SKM-1 treated with dmso at 0.1 percent for 144 hours (cell line): ENCODE results near the gene FCRL5.
"Not testable (repeated sequence)": the region's sequence is repeated elsewhere in the genome, so short reads cannot be mapped to it uniquely, and the experiment has no call there.

Experiments
- DNase-seq: peaks from one replicate; lab custom pipeline; 2025; ENCODE audit not compliant: unreplicated experiment; lab: John Stamatoyannopoulos, UW

FCRL5 gene

DNA sequence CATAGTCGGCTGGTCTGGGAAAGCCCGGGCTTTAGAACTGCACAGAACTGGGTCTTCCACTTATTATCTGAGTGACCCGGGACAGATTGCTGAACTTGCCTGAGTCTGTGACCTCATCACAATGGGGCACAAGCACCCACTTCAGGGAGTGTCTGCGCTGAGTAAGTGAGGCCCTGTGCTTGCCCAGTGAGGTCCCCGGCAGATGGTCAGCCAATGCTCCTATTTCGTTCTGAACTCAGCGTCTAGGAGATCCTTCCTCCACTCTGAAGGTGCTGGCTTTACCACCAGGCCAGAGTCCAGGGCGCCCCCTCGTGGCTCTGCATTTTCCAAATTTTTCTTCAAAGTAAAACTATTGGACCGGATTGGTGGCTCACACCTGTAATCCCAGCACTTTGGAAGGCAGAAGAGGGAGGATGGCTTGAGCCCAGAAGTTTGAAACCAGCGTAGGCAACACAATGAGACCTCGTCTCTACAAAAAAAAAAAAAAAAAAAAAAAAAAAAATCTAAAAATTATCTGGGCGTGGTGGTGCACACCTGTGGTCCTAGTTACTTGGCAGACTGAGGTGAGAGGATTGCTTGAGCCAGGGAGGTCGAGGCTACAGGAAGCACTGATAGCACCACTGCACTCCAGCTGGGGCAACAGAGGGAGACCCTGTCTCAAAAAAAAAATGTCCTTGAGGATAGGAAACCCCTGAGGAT is 61.7 kb downstream of the FCRL5 start:
- DNase-seq = peak; percentile 83

DNA sequence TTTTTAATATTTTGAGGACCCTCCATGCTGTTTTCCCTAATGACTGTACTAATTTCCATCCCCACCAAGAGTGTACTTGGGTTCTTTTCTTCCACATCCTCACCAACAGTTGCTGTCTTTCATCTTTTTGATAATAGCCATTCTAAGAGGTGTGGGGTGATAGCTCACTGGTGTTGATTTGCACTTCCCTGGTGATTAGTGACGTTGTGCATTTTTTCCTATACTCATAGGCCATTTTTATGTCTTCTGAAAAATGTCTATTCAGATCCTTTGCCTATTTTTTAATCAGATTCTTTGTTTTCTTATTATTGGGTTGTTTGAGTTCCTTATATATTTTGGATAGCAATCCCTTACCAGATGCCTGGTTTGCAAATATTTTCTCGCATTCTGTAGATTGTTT is 64.2 kb downstream of the FCRL5 start:
- no peak for DNase-seq

DNA sequence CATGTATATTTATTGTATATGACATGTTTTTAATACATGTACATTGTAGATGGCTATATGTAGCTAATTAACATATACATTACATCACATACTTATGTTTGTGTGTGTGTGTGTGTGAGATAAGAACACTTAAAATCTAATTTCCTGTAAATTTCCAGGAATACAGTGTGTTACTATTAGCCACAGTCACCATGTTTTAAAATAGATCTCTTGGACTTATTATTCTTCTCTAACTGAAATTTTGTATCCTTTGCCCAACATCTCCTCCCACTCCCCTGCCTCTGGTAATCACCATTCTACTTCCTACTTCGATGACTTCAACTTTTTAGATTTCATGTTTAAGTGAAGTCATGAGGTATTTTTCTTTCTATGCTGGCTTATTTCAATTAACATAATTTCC is 64.8 kb downstream of the FCRL5 start:
- DNase-seq = no peak

DNA sequence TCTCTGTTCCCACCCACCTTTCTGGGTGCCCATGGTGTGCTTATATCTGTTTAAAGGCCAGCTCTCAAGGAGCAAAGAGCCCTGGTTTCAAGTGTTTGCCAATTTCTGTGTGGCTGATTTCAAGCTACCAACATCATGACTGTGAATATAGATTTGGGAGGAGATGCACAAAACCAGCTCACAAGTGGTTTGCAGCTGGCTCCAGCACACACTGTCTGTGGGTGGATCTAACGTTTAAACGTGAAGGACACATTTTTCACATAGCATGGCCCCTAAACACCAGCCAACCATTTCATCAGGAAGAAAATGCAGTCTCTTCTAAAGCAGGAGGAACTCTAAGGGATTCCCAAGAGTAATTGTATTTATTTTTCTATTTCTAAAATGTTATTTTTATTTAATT is 65.2 kb downstream of the FCRL5 start:
- no peak for DNase-seq

DNA sequence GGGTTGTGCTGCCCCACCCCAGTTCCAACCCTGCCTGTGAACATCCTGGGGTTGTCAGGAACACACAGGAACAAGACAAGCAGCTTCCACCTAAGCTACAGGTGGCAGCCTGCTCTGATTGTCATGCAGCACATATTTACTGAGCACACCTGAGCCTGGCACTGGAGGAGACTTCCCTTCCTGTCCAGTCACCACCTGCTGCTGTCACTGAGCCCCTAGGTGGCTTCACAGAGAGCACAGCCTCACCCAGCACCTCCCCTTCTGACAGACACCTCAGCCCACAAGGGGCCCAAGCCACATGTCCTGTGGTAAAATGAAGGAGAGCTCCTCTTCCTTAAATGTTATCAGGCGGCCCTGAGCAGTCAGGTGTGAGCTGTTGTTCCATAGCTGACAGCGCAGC is 65.9 kb downstream of the FCRL5 start:
- DNase-seq = not testable (repeated sequence)

DNA sequence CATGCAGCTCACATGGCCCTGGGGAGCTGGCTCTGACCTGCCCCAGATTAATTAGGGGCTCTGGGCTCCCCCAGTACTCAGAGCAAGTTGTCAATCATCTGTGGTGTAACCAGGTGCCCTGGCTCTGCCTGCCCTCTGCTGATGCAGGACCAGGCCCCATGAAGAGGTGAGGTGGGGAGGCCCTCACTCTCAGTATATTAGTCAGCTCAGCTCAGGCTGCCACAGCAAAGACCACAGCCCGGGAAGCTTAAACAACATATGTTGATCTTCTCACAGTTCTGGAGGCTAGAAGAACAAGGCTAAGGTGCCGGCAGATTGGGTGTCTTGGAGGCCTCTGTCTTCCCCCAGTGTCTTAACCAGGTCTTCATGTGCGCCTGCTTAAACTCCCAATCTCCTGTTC is 66.5 kb downstream of the FCRL5 start:
- DNase-seq = no peak

DNA sequence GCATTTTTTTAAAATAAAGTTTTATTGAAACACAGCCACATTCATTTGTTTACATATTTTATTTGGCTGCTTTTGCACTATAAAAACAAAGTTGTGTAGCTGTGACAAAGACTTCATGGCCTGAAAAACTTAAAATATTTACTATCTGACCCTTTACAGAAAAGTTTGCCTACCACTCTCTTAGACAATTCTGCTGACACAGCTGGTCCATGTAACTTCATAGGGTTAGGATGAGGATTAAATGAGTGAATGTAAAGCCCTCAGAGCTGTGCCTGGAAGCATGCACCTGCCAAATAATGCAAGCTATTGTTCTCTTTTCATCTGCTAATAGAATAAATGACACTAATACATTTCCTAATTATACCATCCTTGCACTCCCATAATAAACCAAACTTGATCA is 67.7 kb downstream of the FCRL5 start:
- DNase-seq = no peak

DNA sequence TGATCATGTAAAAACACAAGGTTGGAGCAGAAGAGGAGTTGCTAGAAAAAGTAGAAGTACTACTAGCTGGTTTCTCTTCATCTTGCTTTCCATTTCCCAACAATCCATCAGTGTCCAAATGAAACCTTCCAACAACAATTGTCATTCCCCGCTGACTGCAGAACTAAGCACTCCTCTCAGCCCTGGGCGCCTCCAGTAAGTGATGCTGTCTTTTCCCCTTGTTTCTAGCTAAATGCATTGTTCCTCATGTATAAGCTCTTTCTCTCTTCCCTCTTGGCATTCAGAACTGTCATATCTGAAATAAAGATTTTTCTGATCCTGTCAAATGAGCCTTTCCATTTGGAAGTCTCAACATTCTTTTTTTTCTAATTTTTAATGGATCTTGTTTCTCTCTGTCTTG is 68.7 kb downstream of the FCRL5 start:
- no peak for DNase-seq

DNA sequence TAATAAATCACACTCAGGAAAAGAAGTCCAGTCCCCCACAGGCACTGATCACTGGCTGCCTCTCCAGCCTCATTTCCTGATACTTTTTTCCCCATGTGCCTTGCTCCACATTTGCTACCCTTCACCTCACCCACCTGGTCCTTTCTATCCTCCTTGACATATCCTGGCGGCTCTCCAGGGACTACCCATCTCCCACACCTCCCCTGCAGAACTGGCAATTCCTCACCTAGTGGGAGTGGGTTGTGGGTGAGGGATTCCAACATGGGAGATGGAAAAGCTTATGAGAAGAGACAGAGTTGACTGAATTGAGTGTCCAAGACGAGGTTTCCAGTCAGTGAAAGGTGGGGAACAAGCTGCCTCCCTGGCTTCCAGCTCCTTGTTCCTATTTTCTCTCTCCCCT is 69.6 kb downstream of the FCRL5 start:
- no peak for DNase-seq

DNA sequence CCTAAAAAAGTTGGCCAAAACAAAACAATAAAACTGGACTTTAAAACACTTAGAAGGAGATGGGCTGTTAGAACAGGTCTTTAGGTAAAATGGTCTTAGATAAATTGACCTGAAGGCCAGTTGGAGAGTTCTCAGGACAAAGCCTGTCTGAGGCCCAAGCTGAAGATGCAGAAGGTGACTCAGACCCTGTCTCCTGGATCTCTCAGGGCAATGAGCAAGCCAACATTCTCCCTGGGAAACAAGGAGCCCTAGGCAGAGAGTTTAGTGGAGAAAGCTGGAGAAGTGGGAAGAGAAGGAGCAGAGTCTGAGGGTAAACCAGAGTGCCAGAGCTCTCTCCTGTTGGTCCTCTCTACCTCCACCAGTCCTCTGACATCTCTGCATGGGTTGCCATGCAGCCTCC is 70.1 kb downstream of the FCRL5 start:
- no peak for DNase-seq

DNA sequence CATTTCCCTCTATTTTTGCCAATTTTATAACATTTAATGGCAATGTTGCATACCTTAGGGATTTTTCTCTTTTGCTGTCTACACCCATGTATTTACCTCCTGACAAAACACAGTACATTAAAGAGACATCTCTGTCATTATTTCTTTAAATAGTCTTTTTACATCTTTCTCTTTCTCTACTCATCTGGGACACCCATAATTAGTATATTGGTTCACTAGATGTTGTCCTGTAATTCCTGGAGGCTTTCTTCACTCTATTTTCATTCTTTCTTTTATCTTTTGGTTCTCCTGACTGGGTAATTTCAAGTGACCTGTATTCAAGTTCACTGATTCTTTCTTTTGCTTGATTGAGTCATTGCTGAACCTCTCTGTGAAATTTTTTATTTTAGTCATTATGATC is 74.3 kb downstream of the FCRL5 start:
- DNase-seq = no peak

DNA sequence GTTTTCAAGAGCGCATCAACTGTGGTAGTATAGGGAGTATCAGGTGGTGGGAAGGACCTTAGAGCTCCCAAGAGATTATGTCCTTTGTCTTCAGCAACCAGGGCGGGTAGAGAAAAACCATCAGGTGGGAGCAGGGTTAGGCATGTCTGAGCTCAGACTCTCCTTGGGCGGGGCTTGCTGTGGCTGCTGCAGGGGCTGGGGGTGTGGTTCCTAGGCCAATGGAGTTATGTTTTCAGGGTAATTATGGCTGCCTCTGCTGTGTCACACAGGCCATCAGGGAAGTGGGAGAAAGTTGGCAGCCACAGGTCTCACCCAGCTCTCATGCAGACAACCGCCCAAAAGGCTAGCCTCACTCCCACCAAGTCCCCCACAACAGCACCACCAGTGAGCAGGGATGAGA is 74.9 kb downstream of the FCRL5 start:
- DNase-seq = no peak

DNA sequence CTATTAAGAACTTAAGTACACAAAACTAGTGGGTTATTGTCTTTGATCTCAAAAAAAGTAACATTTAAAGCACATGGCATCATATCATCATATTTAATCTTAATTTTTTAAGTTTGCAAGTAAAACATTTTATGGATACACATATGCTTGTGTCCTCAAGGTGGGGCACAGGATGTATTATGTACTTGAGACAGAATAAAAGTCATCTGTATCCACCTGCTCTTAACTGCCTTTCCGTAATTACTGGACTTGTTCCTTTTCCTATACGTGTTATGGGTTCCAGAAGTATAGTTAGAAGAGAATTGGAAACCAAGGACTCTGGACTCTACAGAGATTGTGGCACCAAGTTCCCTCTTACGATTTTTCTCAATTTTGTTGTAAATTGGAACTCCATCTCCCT is 79.4 kb downstream of the FCRL5 start:
- no peak for DNase-seq

DNA sequence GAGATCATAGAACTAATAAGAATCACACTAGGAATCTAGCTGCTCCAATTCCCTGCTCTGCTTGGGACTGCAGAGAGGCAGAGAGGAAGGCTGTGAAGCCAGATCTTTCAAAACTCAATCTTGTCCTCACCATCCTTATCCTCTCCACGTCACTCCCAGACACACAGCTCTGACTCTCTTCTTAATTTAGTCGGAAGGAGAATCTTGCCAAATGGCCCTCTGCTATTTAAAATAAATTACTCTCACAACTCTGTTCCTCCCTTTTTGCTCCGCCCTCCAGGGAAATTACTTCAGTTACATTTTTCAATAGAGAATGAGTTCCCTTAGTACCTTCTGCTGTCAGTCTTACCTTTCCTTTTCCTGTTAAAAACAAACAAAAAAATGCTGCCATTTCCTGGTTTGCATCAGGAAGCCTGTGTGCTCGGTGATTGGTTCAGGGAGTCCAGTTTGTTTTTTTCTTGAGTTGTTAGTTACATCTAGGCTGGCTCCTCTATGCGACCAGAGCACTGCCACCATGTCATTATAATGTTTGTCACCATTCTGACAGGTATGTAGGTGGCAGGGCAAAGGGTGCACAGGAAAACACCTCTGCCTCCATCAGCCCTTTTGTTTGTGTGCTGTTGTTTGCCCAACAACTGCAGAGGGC is 80.1 kb downstream of the FCRL5 start:
- no peak for DNase-seq

DNA sequence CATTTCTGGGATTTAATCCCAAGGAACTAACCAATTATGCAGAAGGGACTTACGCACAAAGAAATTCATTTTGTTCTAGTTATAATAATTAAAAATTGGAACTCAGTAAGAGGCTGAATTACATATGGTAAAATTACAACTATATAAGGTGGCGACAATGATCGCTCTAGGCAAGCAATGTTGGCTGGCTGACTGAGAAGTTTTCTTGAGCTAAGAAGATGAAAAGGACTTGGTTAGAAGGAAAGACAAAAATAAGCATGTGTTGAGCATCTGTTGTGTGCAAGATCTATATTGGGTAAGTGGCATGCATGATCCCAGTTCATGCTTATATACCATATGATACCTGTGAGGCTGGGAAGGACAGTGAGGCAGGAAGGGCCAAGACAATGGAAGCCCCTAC is 80.8 kb downstream of the FCRL5 start:
- no peak for DNase-seq

DNA sequence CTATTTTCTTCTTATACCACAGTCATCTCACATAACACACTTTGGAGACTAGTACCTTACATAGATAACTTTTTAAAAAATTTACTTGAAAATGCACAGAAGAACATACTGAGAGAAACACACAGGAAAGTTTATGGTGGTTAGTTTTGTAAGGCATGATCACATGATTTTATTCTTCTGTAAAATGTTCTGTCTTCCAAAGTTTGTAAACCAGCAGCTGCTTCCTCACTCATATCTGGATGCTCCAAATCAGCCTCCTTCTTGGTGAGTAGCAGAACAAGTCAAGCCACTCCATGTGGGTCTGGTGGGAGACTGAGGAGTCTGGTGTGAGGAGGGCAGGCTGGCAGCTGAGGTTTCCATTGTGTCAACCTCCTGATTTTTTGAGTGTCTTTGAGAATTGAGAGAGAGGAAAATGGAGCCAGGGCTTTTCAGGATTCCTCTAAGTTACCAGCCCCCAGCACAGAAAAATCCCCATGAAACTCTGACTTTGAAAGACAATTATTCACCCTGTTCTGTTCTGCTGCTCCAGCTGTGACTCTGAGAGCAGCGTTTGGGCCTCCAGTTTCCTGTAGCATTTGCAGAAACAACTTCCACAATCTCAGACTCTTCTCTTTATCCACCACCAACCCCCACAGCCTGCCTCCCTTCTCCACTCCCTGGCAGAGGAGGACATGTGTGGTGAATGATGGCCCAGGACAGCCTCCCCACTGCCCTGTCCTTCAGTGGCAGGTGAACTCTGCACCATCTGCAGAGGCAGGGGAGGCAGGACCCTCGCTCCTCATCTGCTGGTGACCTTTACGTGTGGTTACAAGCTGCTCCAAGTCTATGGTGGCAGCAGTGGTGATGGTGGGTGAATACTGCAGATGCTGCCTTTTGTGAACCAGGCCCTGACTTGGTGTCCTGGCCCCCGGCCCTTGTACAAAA is 82.3 kb downstream of the FCRL5 start:
- DNase-seq = peak; percentile 6

DNA sequence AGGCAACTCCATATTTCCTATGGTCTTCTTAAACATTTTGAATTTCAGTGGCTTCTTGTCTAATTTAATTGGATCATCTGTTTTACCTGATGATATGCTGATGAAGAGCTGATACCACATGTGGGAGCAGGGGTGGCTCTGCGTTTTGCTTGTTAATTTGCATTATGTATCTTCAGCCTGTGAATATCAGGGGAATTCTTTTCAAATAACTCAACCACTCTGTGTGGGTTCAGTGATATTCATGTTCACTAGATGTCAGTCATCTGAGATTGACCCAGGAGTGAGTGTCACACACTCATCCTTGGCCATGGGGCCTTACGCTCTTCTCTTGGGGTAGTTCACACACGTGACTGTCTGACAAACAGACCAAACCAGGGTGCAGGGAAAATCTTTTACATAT is 83.0 kb downstream of the FCRL5 start:
- no peak for DNase-seq

DNA sequence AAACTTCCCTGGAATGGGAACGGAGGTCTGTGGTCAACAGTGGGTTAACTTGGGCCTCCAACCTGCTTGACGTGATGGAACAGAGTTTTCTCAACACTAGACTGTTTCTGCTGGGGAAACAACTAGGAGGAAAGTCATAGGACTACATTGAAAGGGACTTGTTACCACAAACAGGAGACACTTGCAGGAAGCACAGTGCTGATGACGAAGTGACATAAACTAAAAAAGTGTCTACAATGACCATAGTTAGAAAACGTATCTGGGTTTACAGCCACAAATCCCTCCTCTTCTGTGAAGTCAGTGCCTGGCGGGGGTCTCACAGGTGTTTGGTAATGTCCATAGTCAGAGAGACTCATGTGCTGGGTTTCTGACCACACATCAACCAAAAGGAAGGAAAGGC is 86.3 kb downstream of the FCRL5 start:
- DNase-seq = no peak
